OCI-LY3 (cell line): ENCODE data around the gene TTLL11.

ENCODE experiments used
- H2AFZ ChIP-seq: fragments of 200-600, 300-600 bp; shearing (Covaris generic); 2 replicates; pipeline ENCODE4 v1.6.0; 2014; ENCODE audit warnings: antibody characterized with exemption, low read depth, low read length
- H3K27ac ChIP-seq: fragments of 200-600, 300-600 bp; sonication (generic); 2 replicates; pipeline ENCODE4 v1.5.1; 2014; ENCODE audit warnings: mild to moderate bottlenecking, low read length, moderate library complexity, mixed read lengths
- H3K27me3 ChIP-seq: fragments of 200-600, 300-600 bp; sonication (generic); 2 replicates; pipeline ENCODE4 v1.6.1; 2014; ENCODE audit warnings: low read depth, low read length, mixed read lengths
- H3K36me3 ChIP-seq: fragments of 200-600, 300-600 bp; sonication (generic); replicated peaks from 2 replicates; pipeline ENCODE3; 2014; ENCODE audit warnings: low read depth, low read length, mixed read lengths
- H3K4me1 ChIP-seq: fragments of 300-600, 200-600 bp; sonication (generic); 2 replicates; pipeline ENCODE4 v1.6.1; 2014; ENCODE audit warnings: low read length, mixed read lengths
- H3K4me2 ChIP-seq: fragments of 200-600, 300-600 bp; sonication (generic); 2 replicates; pipeline ENCODE4 v1.6.1; 2014; ENCODE audit warnings: low read length, mixed read lengths
- H3K4me3 ChIP-seq: fragments of 300-600, 200-600 bp; sonication (generic); 2 replicates; pipeline ENCODE4 v1.5.1; 2014; ENCODE audit warnings: antibody characterized with exemption, mild to moderate bottlenecking, low read length, moderate library complexity
- H3K79me2 ChIP-seq: fragments of 300-600, 200-600 bp; shearing (Covaris generic); 2 replicates; pipeline ENCODE4 v1.6.1; 2014; ENCODE audit warnings: mild to moderate bottlenecking, low read length, mixed read lengths
- H3K9ac ChIP-seq: fragments of 300-600, 200-600 bp; shearing (Covaris generic); 2 replicates; pipeline ENCODE4 v1.6.0; 2014; ENCODE audit warnings: mild to moderate bottlenecking, low read length, moderate library complexity
- H3K9me3 ChIP-seq: fragments of 200-600, 300-600 bp; shearing (Covaris generic); 2 replicates; pipeline ENCODE4 v1.6.1; 2014; ENCODE audit warnings: low read length, mixed read lengths; ENCODE audit not compliant: insufficient read depth
- H4K20me1 ChIP-seq: fragments of 200-600, 300-600 bp; sonication (generic); 2 replicates; pipeline ENCODE4 v1.6.1; 2016; ENCODE audit warnings: low read length, mixed read lengths; ENCODE audit not compliant: insufficient read depth
- CTCF ChIP-seq: fragments of 200-600, 300-600 bp; sonication (generic); IDR thresholded peaks from 2 replicates; pipeline ENCODE4 v1.5.1; 2014; ENCODE audit warnings: antibody characterized with exemption, low read length, low read depth
- EZH2phosphoT487 ChIP-seq: fragments of 200-600 bp; shearing (Covaris generic); IDR thresholded peaks from 2 replicates; pipeline ENCODE4 v1.6.1; 2018; ENCODE audit warnings: antibody characterized with exemption, mixed run types, low read depth

Gene TTLL11

GRCh38 chr9:121927636-121928035 is 165.5 kb downstream of the TTLL11 start:
- H3K4me1 ChIP-seq: peaks cover 23% of the 10 kb centered on the region
- no peaks in the 10 kb centered on the region for H3K27me3 ChIP-seq
- no peak overlapping the region for H2AFZ ChIP-seq
- H4K20me1 ChIP-seq: no peaks in the 10 kb centered on the region
- no peak overlapping the region for H3K27ac ChIP-seq
- H3K9me3 ChIP-seq: no peaks in the 10 kb centered on the region
- no peak overlapping the region for H3K9ac ChIP-seq
- no peak overlapping the region for H3K4me2 ChIP-seq
- H3K4me3 ChIP-seq: no peak overlapping the region
- no peaks in the 10 kb centered on the region for H3K79me2 ChIP-seq
- no peaks in the 10 kb centered on the region for H3K36me3 ChIP-seq
- TF ChIP-seq EZH2phosphoT487: no peak

- Histone ChIP-seq H3K27me3 (no peaks in the 10 kb centered on the region), H3K4me1 (peaks cover 19% of the 10 kb centered on the region), H3K4me3 (no peak overlapping the region), H3K27ac (no peak overlapping the region), H3K79me2 (no peaks in the 10 kb centered on the region), H3K9ac (no peak overlapping the region), H4K20me1 (no peaks in the 10 kb centered on the region), H3K4me2 (no peak overlapping the region), H2AFZ (no peak overlapping the region), H3K9me3 (no peaks in the 10 kb centered on the region), H3K36me3 (no peaks in the 10 kb centered on the region)
- no peak for TF ChIP-seq CTCF
- TF ChIP-seq EZH2phosphoT487: no peak
These were observed 166.0 kb downstream of the TTLL11 start for GRCh38 chr9:121927081-121927480.

- H3K4me1 ChIP-seq: peaks cover 24% of the 10 kb centered on the region
- H3K4me3 ChIP-seq: no peak overlapping the region
- H3K27me3 ChIP-seq: no peaks in the 10 kb centered on the region
- H3K9me3 ChIP-seq: no peaks in the 10 kb centered on the region
- H2AFZ ChIP-seq: no peak overlapping the region
- no peak overlapping the region for H3K27ac ChIP-seq
- H3K36me3 ChIP-seq: no peaks in the 10 kb centered on the region
- no peak overlapping the region for H3K4me2 ChIP-seq
- TF ChIP-seq EZH2phosphoT487 (no peak), CTCF (no peak)
- H3K79me2 ChIP-seq: no peaks in the 10 kb centered on the region
- H3K9ac ChIP-seq: no peak overlapping the region
- H4K20me1 ChIP-seq: no peaks in the 10 kb centered on the region
These were observed 166.7 kb downstream of the TTLL11 start for GRCh38 chr9:121926351-121926801.

- Histone ChIP-seq H3K4me1 (peaks cover 26% of the 10 kb centered on the region), H3K4me2 (no peak overlapping the region), H2AFZ (no peak overlapping the region), H3K36me3 (no peaks in the 10 kb centered on the region), H3K9me3 (no peaks in the 10 kb centered on the region), H3K9ac (no peak overlapping the region), H3K79me2 (no peaks in the 10 kb centered on the region), H3K27me3 (no peaks in the 10 kb centered on the region), H3K27ac (no peak overlapping the region), H4K20me1 (no peaks in the 10 kb centered on the region), H3K4me3 (no peak overlapping the region)
- TF ChIP-seq CTCF (no peak), EZH2phosphoT487 (no peak)
These were observed 167.2 kb downstream of the TTLL11 start for GRCh38 chr9:121925935-121926334.

- no peak overlapping the region for H3K9ac ChIP-seq
- no peaks in the 10 kb centered on the region for H3K79me2 ChIP-seq
- no peaks in the 10 kb centered on the region for H3K9me3 ChIP-seq
- H3K4me3 ChIP-seq: no peak overlapping the region
- no peaks in the 10 kb centered on the region for H3K36me3 ChIP-seq
- H3K4me2 ChIP-seq: no peak overlapping the region
- H3K27ac ChIP-seq: no peak overlapping the region
- H3K4me1 ChIP-seq: peaks cover 21% of the 10 kb centered on the region
- H4K20me1 ChIP-seq: no peaks in the 10 kb centered on the region
- H2AFZ ChIP-seq: no peak overlapping the region
- TF ChIP-seq EZH2phosphoT487 (no peak), CTCF (no peak)
- H3K27me3 ChIP-seq: no peaks in the 10 kb centered on the region
These were observed 168.4 kb downstream of the TTLL11 start for GRCh38 chr9:121924700-121925099.
